HUES48 (cell line): ENCODE results near the gene LIPC.
A peak's percentile ranks its signal among the peaks of the same experiment; 100 is the strongest.

Experiments
- H3K27ac ChIP-seq: one replicate; pipeline ENCODE4 v1.7.0; 2013; ENCODE audit warnings: low read depth, low read length, inconsistent platforms
- H3K27me3 ChIP-seq: 2 replicates; pipeline ENCODE4 v1.6.1; 2013; ENCODE audit warnings: mild to moderate bottlenecking, low read length; ENCODE audit not compliant: control insufficient read depth, insufficient read depth
- H3K36me3 ChIP-seq: 2 replicates; pipeline ENCODE4 v1.6.1; 2013; ENCODE audit warnings: low read length; ENCODE audit not compliant: control insufficient read depth, insufficient read depth
- H3K4me1 ChIP-seq: 2 replicates; pipeline ENCODE4 v1.6.1; 2013; ENCODE audit warnings: mild to moderate bottlenecking, low read length; ENCODE audit not compliant: control insufficient read depth, insufficient read depth
- H3K4me3 ChIP-seq: 2 replicates; pipeline ENCODE4 v1.5.1; 2013; ENCODE audit warnings: mild to moderate bottlenecking, low read depth, low read length
- H3K9ac ChIP-seq: 2 replicates; pipeline ENCODE4 v1.6.1; 2013; ENCODE audit warnings: mild to moderate bottlenecking, low read depth, low read length, moderate library complexity
- H3K9me3 ChIP-seq: 2 replicates; pipeline ENCODE4 v1.6.1; 2013; ENCODE audit warnings: low read length; ENCODE audit not compliant: control insufficient read depth, insufficient read depth

Gene LIPC

DNA sequence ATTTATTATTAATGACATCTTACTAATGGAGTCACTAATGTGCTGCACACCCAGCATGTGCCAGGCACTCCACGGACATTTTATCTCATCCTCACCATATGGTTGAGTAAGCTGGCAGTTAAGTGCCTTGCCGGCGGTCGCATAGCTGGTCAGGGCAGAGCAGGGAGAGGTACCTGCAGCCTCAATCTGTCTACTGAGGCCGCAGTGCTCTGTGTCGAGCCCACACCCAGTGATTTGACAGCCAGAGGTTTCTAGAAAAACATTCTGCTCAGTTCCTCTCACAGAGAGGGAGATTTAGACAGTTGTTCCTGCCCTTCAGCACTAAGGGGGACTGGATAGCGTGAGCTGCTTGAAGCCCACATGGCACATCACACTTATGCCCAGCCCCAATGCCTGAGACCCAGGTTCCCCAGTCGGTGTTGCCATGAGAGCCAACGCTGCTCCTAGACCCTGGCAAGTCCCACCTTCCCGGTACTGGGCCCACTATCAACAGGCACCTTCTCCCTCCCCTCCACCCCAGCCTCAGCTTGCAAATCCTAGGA, 2.6 kb downstream of the LIPC start:
- no peaks in the 10 kb centered on the region for H3K36me3 ChIP-seq
- H3K27ac ChIP-seq: no peak overlapping the region
- no peaks in the 10 kb centered on the region for H3K27me3 ChIP-seq
- no peak overlapping the region for H3K9ac ChIP-seq
- H3K4me3 ChIP-seq: no peak overlapping the region
- 0 out of 2 replicates have a peak, but pooled peaks cover 9% of the 10 kb centered on the region for H3K4me1 ChIP-seq
- no peaks in the 10 kb centered on the region for H3K9me3 ChIP-seq

DNA sequence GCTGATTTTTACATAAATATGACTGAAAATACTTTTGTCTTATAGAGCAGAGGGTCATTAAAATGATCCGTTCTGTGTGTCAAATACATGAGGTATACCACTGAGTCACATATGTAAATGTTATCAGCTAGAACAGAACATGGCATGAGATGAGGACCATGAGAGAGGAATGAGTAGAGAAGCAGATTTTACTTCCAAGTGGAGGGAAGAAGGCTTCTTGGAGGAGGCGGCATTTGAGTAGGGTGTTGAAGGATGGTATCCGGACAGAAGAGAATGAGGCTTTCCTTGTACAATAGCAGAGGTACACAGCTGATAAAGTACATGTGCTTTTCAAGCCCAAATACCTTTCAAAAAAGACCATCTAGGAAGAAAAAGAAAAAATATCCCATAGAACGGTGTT, 4.8 kb downstream of the LIPC start:
- peaks cover 28% of the 10 kb centered on the region for H3K4me1 ChIP-seq
- H3K27ac ChIP-seq: no peak overlapping the region
- no peaks in the 10 kb centered on the region for H3K36me3 ChIP-seq
- no peak overlapping the region for H3K4me3 ChIP-seq
- H3K9me3 ChIP-seq: no peaks in the 10 kb centered on the region
- H3K9ac ChIP-seq: no peak overlapping the region
- H3K27me3 ChIP-seq: no peaks in the 10 kb centered on the region

DNA sequence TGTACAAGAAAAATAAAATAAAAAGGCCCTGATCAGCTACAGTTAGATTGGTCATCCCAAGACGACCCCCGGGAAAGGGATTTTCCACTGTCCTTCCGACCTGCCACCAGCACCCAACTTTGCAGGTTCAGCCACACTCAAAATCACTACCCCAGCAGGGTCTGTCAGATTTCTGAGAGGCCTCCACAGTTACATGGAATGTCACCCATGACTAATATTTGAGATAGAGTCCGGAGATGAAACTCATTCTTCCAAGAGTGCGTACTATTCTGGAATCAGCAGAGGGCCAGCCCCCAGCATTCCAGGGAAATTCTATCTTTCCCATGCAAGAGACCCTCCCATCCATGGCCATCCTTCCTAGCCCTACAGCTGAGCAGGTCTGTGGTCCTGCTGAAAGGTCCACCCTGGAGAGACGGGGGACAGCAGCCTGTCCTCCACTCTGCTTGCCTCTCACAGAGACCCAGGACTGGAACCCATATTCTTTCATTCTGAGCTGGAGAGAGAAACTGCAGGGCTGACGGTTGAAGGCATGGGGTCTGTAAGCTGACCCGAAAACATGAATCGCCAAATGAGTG, 5.8 kb downstream of the LIPC start:
- Histone ChIP-seq H3K9ac (no peak overlapping the region), H3K36me3 (no peaks in the 10 kb centered on the region), H3K27me3 (0 out of 2 replicates have a peak, but pooled peaks cover 3% of the 10 kb centered on the region), H3K4me1 (peaks cover 35% of the 10 kb centered on the region), H3K4me3 (no peak overlapping the region), H3K27ac (no peak overlapping the region), H3K9me3 (no peaks in the 10 kb centered on the region)

DNA sequence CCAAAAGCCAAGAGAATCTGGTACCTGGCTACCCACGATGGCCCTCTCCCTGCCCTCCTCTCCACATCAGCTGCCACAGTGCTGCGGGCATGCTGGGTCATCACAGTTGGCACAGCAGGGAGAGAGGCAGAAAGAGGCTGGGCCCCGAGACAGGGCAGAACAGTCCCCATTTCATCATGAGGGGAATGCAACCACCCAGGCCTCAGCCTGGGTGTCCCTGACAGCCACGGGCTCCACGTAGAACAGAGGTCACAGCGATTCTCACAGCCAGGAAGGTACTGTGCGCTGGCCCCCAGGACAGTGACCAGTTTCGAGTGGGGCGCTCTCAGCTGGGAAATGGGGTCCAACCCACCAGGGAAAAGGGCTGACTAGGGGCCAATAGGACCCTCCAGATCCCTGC, 6.3 kb downstream of the LIPC start:
- H3K9ac ChIP-seq: no peak overlapping the region
- H3K4me3 ChIP-seq: no peak overlapping the region
- H3K9me3 ChIP-seq: no peaks in the 10 kb centered on the region
- H3K36me3 ChIP-seq: no peaks in the 10 kb centered on the region
- H3K27ac ChIP-seq: no peak overlapping the region
- H3K27me3 ChIP-seq: 0 out of 2 replicates have a peak, but pooled peaks cover 3% of the 10 kb centered on the region
- peaks cover 38% of the 10 kb centered on the region for H3K4me1 ChIP-seq

DNA sequence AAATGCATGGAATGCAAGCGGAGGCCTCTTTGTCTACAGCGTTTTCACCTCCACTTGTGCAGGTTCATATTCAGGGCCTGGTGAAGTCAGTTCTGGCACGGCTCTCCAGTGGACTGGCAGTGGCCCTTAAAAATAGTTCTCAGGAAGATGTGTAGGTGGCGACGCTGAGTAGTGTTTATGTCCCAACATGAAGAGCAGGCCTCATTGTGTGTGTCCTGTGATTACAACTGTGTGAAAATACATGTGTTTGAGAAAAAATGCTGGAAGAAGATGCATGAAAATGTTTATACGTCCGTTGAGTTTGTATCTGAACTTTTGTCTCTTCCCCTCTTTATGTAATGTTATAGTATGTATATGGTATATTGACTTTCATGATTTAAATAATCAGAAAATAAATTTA, 7.2 kb downstream of the LIPC start:
- H3K9ac ChIP-seq: no peak overlapping the region
- no peaks in the 10 kb centered on the region for H3K36me3 ChIP-seq
- H3K9me3 ChIP-seq: no peaks in the 10 kb centered on the region
- no peak overlapping the region for H3K27ac ChIP-seq
- 0 out of 2 replicates have a peak, but pooled peaks cover 3% of the 10 kb centered on the region for H3K27me3 ChIP-seq
- no peak overlapping the region for H3K4me3 ChIP-seq
- peaks cover 37% of the 10 kb centered on the region for H3K4me1 ChIP-seq

DNA sequence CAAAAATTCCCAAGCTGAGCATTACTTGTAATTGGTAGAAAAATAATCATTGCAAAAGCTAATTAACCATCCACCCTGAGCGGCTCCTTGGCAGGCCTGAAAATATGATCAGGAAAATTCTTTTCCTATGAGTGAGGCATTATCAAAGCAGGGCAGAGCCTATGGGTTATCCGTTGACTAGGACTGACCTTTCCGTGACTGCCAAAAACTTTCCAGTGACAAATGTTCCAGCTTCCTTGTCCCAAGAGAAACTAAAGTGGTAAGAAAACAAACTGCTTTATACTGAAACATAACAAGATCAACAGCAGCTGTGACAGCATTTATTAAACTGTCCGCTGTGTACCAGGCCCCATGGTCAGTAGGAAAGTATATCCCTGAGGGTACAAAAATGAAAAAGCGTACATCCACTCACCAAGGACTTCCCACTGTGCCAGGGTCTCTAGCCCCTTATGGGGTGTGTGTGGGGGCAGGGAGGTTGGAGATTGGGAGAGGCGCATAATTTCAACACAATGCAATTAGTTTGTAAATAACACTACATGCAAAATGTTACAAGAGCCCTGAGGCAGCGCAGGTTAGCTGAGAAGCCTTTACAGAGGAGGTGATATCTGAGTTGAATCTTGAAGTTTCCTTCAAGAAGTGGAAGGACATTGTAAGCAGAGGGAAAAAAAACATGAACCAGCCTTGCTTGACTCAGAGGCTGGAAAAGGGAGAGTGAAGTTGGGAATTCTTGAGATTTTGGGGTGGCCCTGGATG, 8.5 kb downstream of the LIPC start:
- Histone ChIP-seq H3K27ac (no peak overlapping the region), H3K36me3 (no peaks in the 10 kb centered on the region), H3K4me1 (peaks cover 47% of the 10 kb centered on the region), H3K27me3 (0 out of 2 replicates have a peak, but pooled peaks cover 3% of the 10 kb centered on the region), H3K9ac (no peak overlapping the region), H3K4me3 (peak overlapping the region; percentile 10; the same call in 1 of the 2 replicates), H3K9me3 (no peaks in the 10 kb centered on the region)

DNA sequence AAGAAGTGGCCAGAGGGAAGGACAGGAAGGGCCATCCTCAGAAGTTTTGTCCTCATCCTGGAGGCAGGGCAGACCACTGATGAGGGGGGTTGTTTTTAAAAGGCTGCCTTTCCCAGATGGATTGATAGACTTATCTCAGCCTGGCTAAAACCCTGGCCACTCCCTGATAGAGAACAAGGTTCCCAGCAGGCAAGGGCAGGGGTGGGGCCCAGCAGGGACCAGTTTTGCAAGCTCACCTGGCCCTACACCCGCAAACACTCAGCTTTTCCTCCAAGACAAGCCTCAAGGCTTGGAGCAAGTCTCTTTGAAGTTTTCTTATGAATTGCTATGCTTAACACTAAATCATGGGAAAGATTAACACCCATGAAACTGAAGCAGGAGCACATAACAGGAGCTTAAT, 9.1 kb downstream of the LIPC start:
- H3K36me3 ChIP-seq: no peaks in the 10 kb centered on the region
- H3K27ac ChIP-seq: no peak overlapping the region
- no peaks in the 10 kb centered on the region for H3K9me3 ChIP-seq
- H3K4me1 ChIP-seq: peaks cover 47% of the 10 kb centered on the region
- 0 out of 2 replicates have a peak, but pooled peaks cover 3% of the 10 kb centered on the region for H3K27me3 ChIP-seq
- no peak overlapping the region for H3K4me3 ChIP-seq
- H3K9ac ChIP-seq: no peak overlapping the region

DNA sequence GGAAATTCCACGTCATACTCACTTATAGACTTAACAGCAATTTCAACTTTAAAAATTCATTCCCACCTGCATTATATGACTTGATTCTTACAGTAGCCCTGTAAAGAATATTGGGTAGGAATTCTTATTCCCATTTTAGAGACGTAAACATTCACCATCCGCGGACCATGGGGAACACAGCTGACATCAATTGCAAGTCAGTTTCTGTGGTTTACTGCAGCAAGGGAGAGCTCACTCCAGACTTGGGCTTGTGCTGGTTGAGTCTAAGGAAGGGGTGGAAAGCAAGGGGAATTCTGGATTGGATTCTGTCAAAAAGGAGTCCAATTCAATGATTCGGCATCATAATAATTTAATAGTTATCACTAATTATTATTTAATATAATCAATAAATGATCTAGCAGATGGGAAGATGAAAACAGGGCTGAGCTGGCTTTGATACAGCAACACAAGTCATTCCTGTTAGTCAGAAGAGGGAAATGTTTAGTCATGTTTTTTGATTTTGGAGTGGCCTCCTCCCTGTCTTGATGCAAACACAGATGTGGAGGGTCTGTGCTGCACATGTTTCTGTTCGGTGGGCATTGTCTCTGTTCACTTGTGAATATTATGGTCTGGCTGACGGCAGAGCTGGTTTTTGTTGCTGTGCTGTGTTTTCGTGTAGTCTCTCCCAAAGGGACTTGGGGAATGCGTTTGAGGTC, 9.7 kb downstream of the LIPC start:
- Histone ChIP-seq H3K4me1 (peaks cover 47% of the 10 kb centered on the region), H3K27ac (no peak overlapping the region), H3K9ac (no peak overlapping the region), H3K27me3 (0 out of 2 replicates have a peak, but pooled peaks cover 3% of the 10 kb centered on the region), H3K36me3 (no peaks in the 10 kb centered on the region), H3K9me3 (no peaks in the 10 kb centered on the region), H3K4me3 (no peak overlapping the region)

DNA sequence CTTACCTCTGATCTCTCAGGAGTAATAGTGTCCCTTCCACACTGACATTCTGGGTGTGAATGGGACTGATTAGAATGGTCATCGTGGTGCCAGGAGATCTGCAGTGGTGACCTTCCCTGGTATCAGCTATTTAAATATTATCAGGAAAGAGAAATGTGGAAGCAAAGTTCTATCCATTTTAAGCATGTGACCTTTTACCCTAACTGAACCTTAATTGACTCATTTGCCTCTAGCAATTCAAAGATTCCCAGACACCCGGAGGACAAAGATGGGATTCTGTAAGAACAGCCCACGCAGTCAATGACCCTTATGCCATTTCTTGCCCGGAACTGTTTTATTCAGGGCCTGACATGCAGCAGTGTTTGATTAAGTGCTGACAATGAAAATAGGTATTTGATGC, 10.3 kb downstream of the LIPC start:
- Histone ChIP-seq H3K9ac (no peak overlapping the region), H3K27me3 (0 out of 2 replicates have a peak, but pooled peaks cover 3% of the 10 kb centered on the region), H3K4me1 (peaks cover 47% of the 10 kb centered on the region), H3K9me3 (no peaks in the 10 kb centered on the region), H3K4me3 (no peak overlapping the region), H3K36me3 (no peaks in the 10 kb centered on the region), H3K27ac (no peak overlapping the region)

DNA sequence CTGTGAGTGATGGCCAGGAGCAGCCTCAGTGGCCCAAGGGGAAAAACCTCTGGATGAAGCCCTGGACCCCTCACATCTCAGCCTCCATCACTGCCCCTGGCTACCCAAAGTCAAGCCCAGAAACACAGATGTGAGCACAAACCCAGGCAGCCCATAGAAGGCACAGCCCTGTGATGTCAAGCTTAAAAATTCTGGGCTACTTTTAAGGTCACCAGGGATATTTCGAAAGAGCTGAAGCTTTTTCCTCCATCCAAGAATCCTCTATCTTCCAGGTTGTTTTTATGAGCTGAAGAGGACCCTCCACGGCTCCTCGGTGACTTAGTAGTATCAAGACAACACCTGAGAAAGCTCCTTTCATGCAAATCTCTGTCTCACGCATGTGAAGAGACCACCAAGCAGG, 11.5 kb downstream of the LIPC start:
- no peaks in the 10 kb centered on the region for H3K9me3 ChIP-seq
- H3K36me3 ChIP-seq: no peaks in the 10 kb centered on the region
- peak overlapping the region; percentile 75 for H3K27ac ChIP-seq
- H3K9ac ChIP-seq: no peak overlapping the region
- H3K4me3 ChIP-seq: no peak overlapping the region
- H3K27me3 ChIP-seq: 0 out of 2 replicates have a peak, but pooled peaks cover 3% of the 10 kb centered on the region
- peaks cover 47% of the 10 kb centered on the region for H3K4me1 ChIP-seq
